Stimulated activated CD4-positive, alpha-beta T cell treated with anti-CD3 and anti-CD28 coated beads, TNF-alpha, amount 100 ng/mL, for 4 hours (primary cell): ENCODE results near the gene ACAA2.

Experiments used
- DNase-seq, 3 experiments: peaks; one replicate each; pipeline ENCODE4 v3.0.0-alpha.2; 2020; ENCODE audit warnings: low read depth in 3 of 3

Gene ACAA2

GRCh38 chr18:49742316-49743116, 70.8 kb downstream of the ACAA2 start:
- no peak for DNase-seq

- no peak for DNase-seq
These were observed 74.1 kb downstream of the ACAA2 start for GRCh38 chr18:49739275-49739674.

- no peak for DNase-seq
These were observed 74.6 kb downstream of the ACAA2 start for GRCh38 chr18:49738721-49739120.

GRCh38 chr18:49734836-49735235, 78.5 kb downstream of the ACAA2 start:
- no peak for DNase-seq

GRCh38 chr18:49733896-49734585, 79.3 kb downstream of the ACAA2 start:
- no peak for DNase-seq

GRCh38 chr18:49733321-49733720, 80.0 kb downstream of the ACAA2 start:
- no peak for DNase-seq
